ENCODE results near the gene GRIK3. TPM values are rescaled to one million over a fixed set of nuclear protein-coding genes. Genes with fewer than 3 reads are reported as not detected.

The GRIK3 gene
- total and polyA plus RNA-seq, 2 of the 8 experiments (the other 6 are each of a cell fraction or from before 2014, with no cell fraction given): 2.1 to 3.4 TPM

DNA sequence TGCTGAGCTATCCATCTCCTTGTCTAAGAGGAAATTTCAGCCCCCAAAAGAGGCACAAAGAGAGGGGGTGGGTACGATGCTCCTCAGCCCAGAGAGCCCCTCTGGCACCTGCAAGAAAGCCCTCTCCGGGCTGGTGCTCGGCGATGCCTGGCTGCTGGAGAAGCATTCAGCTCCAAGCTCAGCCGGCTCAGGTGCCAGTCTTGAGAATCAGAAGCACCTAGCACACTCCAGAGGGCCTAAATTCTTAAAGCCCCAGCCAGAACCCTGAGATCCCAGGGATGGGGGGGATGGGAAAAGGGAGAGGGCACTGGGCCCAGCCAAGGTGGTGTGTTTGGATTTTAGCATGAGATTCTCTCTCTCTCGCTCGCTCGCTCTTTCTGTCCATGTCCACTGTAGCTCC is 2.9 kb downstream of the GRIK3 start (continued):
- TF ChIP-seq, protein P1, sequence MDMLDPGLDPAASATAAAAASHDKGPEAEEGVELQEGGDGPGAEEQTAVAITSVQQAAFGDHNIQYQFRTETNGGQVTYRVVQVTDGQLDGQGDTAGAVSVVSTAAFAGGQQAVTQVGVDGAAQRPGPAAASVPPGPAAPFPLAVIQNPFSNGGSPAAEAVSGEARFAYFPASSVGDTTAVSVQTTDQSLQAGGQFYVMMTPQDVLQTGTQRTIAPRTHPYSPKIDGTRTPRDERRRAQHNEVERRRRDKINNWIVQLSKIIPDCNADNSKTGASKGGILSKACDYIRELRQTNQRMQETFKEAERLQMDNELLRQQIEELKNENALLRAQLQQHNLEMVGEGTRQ (IDR thresholded peaks at IDR 0.05; ENCODE audit: low read length): no peak
- TF ChIP-seq EP300 (IDR thresholded peaks at IDR 0.05; ENCODE audit: borderline replicate concordance in 1 of 2, low read depth in 2 of 2, low read length in 2 of 2) (no peak), CHD2 (IDR thresholded peaks at IDR 0.05; ENCODE audit: low read length) (no peak), KDM4A (IDR thresholded peaks at IDR 0.05; ENCODE audit: low read depth, low read length, severe bottlenecking) (no peak), CBX8 (IDR thresholded peaks at IDR 0.05; ENCODE audit: borderline replicate concordance, low read depth, low read length) (no peak)
